B cell (primary cell): ENCODE results near the gene MBIP. TPM values are rescaled to one million over a fixed set of nuclear protein-coding genes. Genes with fewer than 3 reads are reported as not detected.

Source experiments
- ATAC-seq: fragments of 200-7000 bp; cut with Tn5 transposase; one replicate; pipeline ENCODE4 v1.10.0; 2021; ENCODE audit warnings: low read depth, mild to moderate bottlenecking, moderate number of reproducible peaks, moderate library complexity
- CTCF ChIA-PET: fragments of 350-600 bp; sonication (Branson Sonifier 250); formaldehyde crosslinking; loops from one replicate; lab custom pipeline; 2021; ENCODE audit warnings: antibody characterized with exemption, inconsistent platforms; lab: Charles Lee
- POLR2A ChIA-PET: fragments of 350-600 bp; sonication (Branson Sonifier 250); formaldehyde crosslinking; loops from one replicate; lab custom pipeline; 2021; ENCODE audit warnings: antibody characterized with exemption; lab: Charles Lee
- DNase-seq: peaks from one replicate; pipeline ENCODE4 v3.0.0; 2013
- H2AFZ ChIP-seq: 2 replicates; pipeline ENCODE4 v1.6.1; 2012; ENCODE audit warnings: mild to moderate bottlenecking, low read depth, low read length; ENCODE audit not compliant: insufficient read depth, poor library complexity, severe bottlenecking
- H3K27ac ChIP-seq, 2 donors: 1 replicate in 1 of 2; 2 replicates in 1 of 2; pipeline ENCODE4 v1.5.1; 2012 to 2013; ENCODE audit warnings: low read length in 2 of 2, mild to moderate bottlenecking in 2 of 2, moderate library complexity in 1 of 2
- H3K27me3 ChIP-seq, 4 experiments: fragments of 200-600 bp in 1 of 4; sonication (generic) in 1 of 4; replicated peaks in 1 of 4; 1 replicate in 2 of 4; 2 replicates in 2 of 4; pipeline versions ENCODE4 v1.6.1 to v1.7.0; 2013 to 2016; ENCODE audit warnings: low read length in 3 of 4, mild to moderate bottlenecking in 2 of 4, mixed read lengths in 1 of 4, moderate library complexity in 1 of 4; ENCODE audit not compliant: insufficient read depth in 4 of 4, control insufficient read depth in 3 of 4; ENCODE audit errors: control extremely low read depth in 1 of 4
- H3K36me3 ChIP-seq, 2 experiments: replicated peaks in 1 of 2; 1 replicate in 1 of 2; 2 replicates in 1 of 2; pipeline versions ENCODE4 v1.6.1 to v1.7.1; 2013; ENCODE audit warnings: low read length in 1 of 2; ENCODE audit not compliant: insufficient read depth in 2 of 2, control insufficient read depth in 1 of 2; ENCODE audit errors: control extremely low read depth in 1 of 2, extremely low read depth in 1 of 2
- H3K4me1 ChIP-seq, 2 donors: fragments of 200-600 bp in 1 of 2; sonication (generic) in 1 of 2; 1 replicate in 1 of 2; 2 replicates in 1 of 2; pipeline versions ENCODE4 v1.5.1 to v1.6.1; 2013 to 2017; ENCODE audit warnings: low read length in 2 of 2; ENCODE audit not compliant: control insufficient read depth in 2 of 2, insufficient read depth in 2 of 2
- H3K4me2 ChIP-seq: replicated peaks from 2 replicates; pipeline ENCODE3; 2012; ENCODE audit warnings: mild to moderate bottlenecking, low read depth, low read length; ENCODE audit not compliant: poor library complexity, severe bottlenecking
- H3K4me3 ChIP-seq, 5 experiments: fragments of 200-600 bp in 1 of 5; sonication (generic) in 1 of 5; 1 replicate in 3 of 5; 2 replicates in 2 of 5; pipeline versions ENCODE4 v1.5.1 to v1.7.0; 2011 to 2016; ENCODE audit warnings: low read length in 4 of 5, mild to moderate bottlenecking in 4 of 5, low read depth in 2 of 5, control low read depth in 1 of 5, moderate library complexity in 1 of 5; ENCODE audit not compliant: insufficient read depth in 1 of 5; ENCODE audit errors: control extremely low read depth in 1 of 5, extremely low read depth in 1 of 5
- H3K79me2 ChIP-seq: fragments of 200-600 bp; sonication (generic); one replicate; pipeline ENCODE4 v1.6.0; 2016; ENCODE audit warnings: low read length; ENCODE audit not compliant: control insufficient read depth, insufficient read depth
- H3K9ac ChIP-seq: fragments of 200-600 bp; sonication (generic); 2 replicates; pipeline ENCODE4 v1.6.1; 2017; ENCODE audit warnings: mild to moderate bottlenecking, low read length, moderate library complexity
- H3K9me3 ChIP-seq, 3 donors: one replicate each; pipeline versions ENCODE4 v1.6.1 to v1.7.1; 2013; ENCODE audit warnings: low read length in 2 of 3; ENCODE audit not compliant: control insufficient read depth in 2 of 3, insufficient read depth in 1 of 3; ENCODE audit errors: control extremely low read depth in 1 of 3
- H4K20me1 ChIP-seq: 2 replicates; pipeline ENCODE4 v1.6.0; 2012; ENCODE audit warnings: mild to moderate bottlenecking, low read length; ENCODE audit not compliant: insufficient read depth, control insufficient read depth, poor library complexity, severe bottlenecking
- H3K27ac Mint-ChIP-seq: one replicate; pipeline ENCODE4 v1.8.0; 2021; ENCODE audit warnings: mixed read lengths
- H3K27me3 Mint-ChIP-seq: one replicate; pipeline ENCODE4 v1.8.0; 2021; ENCODE audit warnings: mixed read lengths
- H3K4me1 Mint-ChIP-seq: one replicate; pipeline ENCODE4 v1.8.0; 2021; ENCODE audit warnings: mixed read lengths
- H3K4me3 Mint-ChIP-seq: one replicate; pipeline ENCODE4 v1.8.0; 2021; ENCODE audit warnings: mixed read lengths
- H3K9me3 Mint-ChIP-seq: one replicate; pipeline ENCODE4 v1.8.0; 2022; ENCODE audit warnings: mixed read lengths; ENCODE audit not compliant: insufficient read depth
- EZH2 ChIP-seq: IDR thresholded peaks from 2 replicates; pipeline ENCODE4 v1.6.1; 2012; ENCODE audit warnings: borderline replicate concordance, low read depth, mild to moderate bottlenecking, moderate library complexity, low read length; ENCODE audit not compliant: insufficient read depth, poor library complexity, severe bottlenecking
- WGBS: methylation state at CpG from one replicate; pipeline ENCODE4 v1.1.5; 2013; ENCODE audit warnings: missing lambda C conversion rate; ENCODE audit not compliant: insufficient coverage; 5-methylcytosine and 5-hydroxymethylcytosine counted together
- intact Hi-C: fragments of 100-400 bp; cut with micrococcal nuclease; formaldehyde crosslinking; loops from one replicate; pipeline ENCODE4 v1.10.0; 2022
- polyA plus RNA-seq: library from polyadenylated mRNA; depleted of rRNA; stranded (reverse); fragments of >200 nt; gene quantifications from 2 replicates; pipeline ENCODE4 v1.2.3, GENCODE V29; 2012
- total RNA-seq, 2 donors: library from RNA; stranded (reverse); fragments of 120-200 nt in 1 of 2; gene quantifications; 1 replicate in 1 of 2; 2 replicates in 1 of 2; pipeline versions ENCODE4 v1.2.3 to v1.2.4, GENCODE V29; 2013 to 2022
- TF ChIP-seq, protein P1 (sequence below): fragments of 200-600 bp; IDR thresholded peaks from one replicate; pipeline ENCODE4 v1.8.0; 2022; ENCODE audit warnings: antibody characterized with exemption, mild to moderate bottlenecking

MBIP gene
- total and polyA plus RNA-seq, 2 donors (not counting 1 experiment from before 2014, with no cell fraction given): 9.3 to 20.8 TPM

DNA sequence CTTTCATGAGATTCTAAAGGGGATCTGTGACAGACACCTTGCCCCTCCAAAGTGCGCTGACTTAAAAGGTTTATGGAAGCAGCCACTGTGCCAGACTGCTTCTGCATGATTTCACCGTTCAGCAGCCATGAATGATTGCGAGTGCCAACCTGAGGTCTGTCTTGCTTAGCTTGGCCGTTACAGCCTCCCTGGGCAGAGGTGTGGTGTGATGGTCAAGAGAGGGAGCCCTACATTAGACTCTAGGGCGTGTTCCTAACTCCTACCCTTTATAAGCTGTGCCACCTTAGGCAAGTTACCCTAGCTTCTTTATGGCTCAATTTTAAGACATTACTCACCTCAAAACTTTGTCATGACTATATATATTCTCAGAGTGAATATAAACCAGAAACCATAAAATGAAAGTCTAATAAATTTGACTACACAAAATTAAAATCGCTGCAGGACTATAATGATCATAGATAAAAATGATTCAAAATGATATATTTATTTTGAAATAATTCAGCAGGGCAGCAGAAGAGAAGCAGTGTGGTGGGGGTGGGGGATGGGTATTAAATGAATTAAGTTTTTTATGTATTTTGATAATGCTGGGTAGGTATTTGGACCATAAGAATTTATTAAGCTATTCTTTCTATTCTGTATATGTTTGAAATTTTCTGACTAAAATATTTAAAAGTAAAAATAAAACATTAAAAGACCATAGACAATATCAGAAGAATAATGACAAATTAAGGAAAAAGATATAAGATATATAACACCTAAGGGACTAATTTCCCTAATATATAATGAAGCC lies 47.7 kb upstream of the MBIP start:
- Histone ChIP-seq H3K4me2 (no peak overlapping the region), H4K20me1 (no peaks in the 10 kb centered on the region), H3K79me2 (no peaks in the 10 kb centered on the region), H3K36me3 (no peaks in the 10 kb centered on the region), H3K9me3 (no peaks in the 10 kb centered on the region), H3K27me3 (peaks cover 0 to 3% (median 0%) of the 10 kb centered on the region in 4 experiments), H3K4me1 (no peaks in the 10 kb centered on the region), H3K27ac (no peak overlapping the region), H3K4me3 (no peak overlapping the region), H2AFZ (no peak overlapping the region), H3K9ac (no peak overlapping the region)
- Mint-ChIP-seq H3K4me3 (no peak overlapping the region), H3K9me3 (no peaks in the 10 kb centered on the region), H3K27ac (no peak overlapping the region), H3K27me3 (peaks cover 4% of the 10 kb centered on the region), H3K4me1 (no peaks in the 10 kb centered on the region)
- ATAC-seq (no peak), DNase-seq (no peak)
- ChIA-PET CTCF (no interaction called here), POLR2A (no interaction called here)
- TF ChIP-seq EZH2: no peak
- TF ChIP-seq, protein P1, sequence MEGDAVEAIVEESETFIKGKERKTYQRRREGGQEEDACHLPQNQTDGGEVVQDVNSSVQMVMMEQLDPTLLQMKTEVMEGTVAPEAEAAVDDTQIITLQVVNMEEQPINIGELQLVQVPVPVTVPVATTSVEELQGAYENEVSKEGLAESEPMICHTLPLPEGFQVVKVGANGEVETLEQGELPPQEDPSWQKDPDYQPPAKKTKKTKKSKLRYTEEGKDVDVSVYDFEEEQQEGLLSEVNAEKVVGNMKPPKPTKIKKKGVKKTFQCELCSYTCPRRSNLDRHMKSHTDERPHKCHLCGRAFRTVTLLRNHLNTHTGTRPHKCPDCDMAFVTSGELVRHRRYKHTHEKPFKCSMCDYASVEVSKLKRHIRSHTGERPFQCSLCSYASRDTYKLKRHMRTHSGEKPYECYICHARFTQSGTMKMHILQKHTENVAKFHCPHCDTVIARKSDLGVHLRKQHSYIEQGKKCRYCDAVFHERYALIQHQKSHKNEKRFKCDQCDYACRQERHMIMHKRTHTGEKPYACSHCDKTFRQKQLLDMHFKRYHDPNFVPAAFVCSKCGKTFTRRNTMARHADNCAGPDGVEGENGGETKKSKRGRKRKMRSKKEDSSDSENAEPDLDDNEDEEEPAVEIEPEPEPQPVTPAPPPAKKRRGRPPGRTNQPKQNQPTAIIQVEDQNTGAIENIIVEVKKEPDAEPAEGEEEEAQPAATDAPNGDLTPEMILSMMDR: no peak
- 89% methylated on average over 4 of the region's 6 CpGs for WGBS
- intact Hi-C loops: no loop called here

- no peaks in the 10 kb centered on the region for H3K36me3 ChIP-seq
- no peak overlapping the region for H3K4me2 ChIP-seq
- no peak for TF ChIP-seq EZH2
- TF ChIP-seq, protein P1: no peak
- no peaks in the 10 kb centered on the region for H3K79me2 ChIP-seq
- no peak overlapping the region for H3K27ac Mint-ChIP-seq
- H3K9me3 Mint-ChIP-seq: no peaks in the 10 kb centered on the region
- H3K4me3 Mint-ChIP-seq: no peak overlapping the region
- peaks cover 4% of the 10 kb centered on the region for H3K27me3 Mint-ChIP-seq
- H3K9ac ChIP-seq: no peak overlapping the region
- H3K4me1 ChIP-seq: no peaks in the 10 kb centered on the region
- no peak overlapping the region for H2AFZ ChIP-seq
- no peaks in the 10 kb centered on the region for H3K4me1 Mint-ChIP-seq
- H3K27ac ChIP-seq: no peak overlapping the region
- H3K27me3 ChIP-seq: peaks cover 0 to 3% (median 0%) of the 10 kb centered on the region in 4 experiments
- H4K20me1 ChIP-seq: no peaks in the 10 kb centered on the region
- intact Hi-C loops: no loop called here
- DNase-seq (no peak), ATAC-seq (no peak)
- CTCF ChIA-PET: no interaction called here
- 50% methylated on average over 1 of the region's 2 CpGs for WGBS
- H3K4me3 ChIP-seq: no peak overlapping the region
- H3K9me3 ChIP-seq: no peaks in the 10 kb centered on the region
- POLR2A ChIA-PET: no interaction called here
These were observed 45.3 kb upstream of the MBIP start for GRCh38 chr14:36365766-36366165.
